Stimulated activated CD8-positive, alpha-beta memory T cell treated with anti-CD3 and anti-CD28 coated beads, Interleukin-15, amount 100 ng/mL, for 48 hours (primary cell): ENCODE results near the gene AGR2.
"Not testable (repeated sequence)": the region's sequence is repeated elsewhere in the genome, so short reads cannot be mapped to it uniquely, and the experiment has no call there.

ENCODE experiments used
- DNase-seq, 2 donors: peaks; one replicate each; pipeline ENCODE4 v3.0.0-alpha.2; 2020; ENCODE audit warnings: low read depth in 2 of 2

Gene AGR2

GRCh38 chr7:16804674-16805439, at the start of gene AGR2:
TSS of gene AGR2 (minus strand) at chr7:16804999. CDS start at chr7:16801796, 3,203 bp downstream.
- no peak for DNase-seq

GRCh38 chr7:16853189-16853588, 48.4 kb upstream of the AGR2 start:
- DNase-seq: not testable (repeated sequence)

- DNase-seq: no peak
These were observed 47.0 kb upstream of the AGR2 start for GRCh38 chr7:16851829-16852228.

- no peak for DNase-seq
These were observed 46.0 kb upstream of the AGR2 start for GRCh38 chr7:16850614-16851466.

- no peak for DNase-seq
These were observed 44.7 kb upstream of the AGR2 start for GRCh38 chr7:16849296-16850148.

GRCh38 chr7:16847381-16847860, 42.6 kb upstream of the AGR2 start:
- DNase-seq: no peak

- DNase-seq: no peak
These were observed 41.9 kb upstream of the AGR2 start for GRCh38 chr7:16846601-16847165.

- no peak for DNase-seq
These were observed 40.9 kb upstream of the AGR2 start for GRCh38 chr7:16845746-16846145.

- no peak for DNase-seq
These were observed 36.9 kb upstream of the AGR2 start for GRCh38 chr7:16841681-16842080.

GRCh38 chr7:16840094-16840493, 35.3 kb upstream of the AGR2 start:
- no peak for DNase-seq

GRCh38 chr7:16839646-16840045, 34.8 kb upstream of the AGR2 start:
- no peak for DNase-seq

- no peak for DNase-seq
These were observed 34.1 kb upstream of the AGR2 start for GRCh38 chr7:16838891-16839290.

- DNase-seq: no peak
These were observed 33.6 kb upstream of the AGR2 start for GRCh38 chr7:16838386-16838785.

- DNase-seq: no peak
These were observed 31.7 kb upstream of the AGR2 start for GRCh38 chr7:16836481-16836880.

GRCh38 chr7:16833373-16833772, 28.6 kb upstream of the AGR2 start:
- DNase-seq: no peak

- no peak for DNase-seq
These were observed 21.3 kb upstream of the AGR2 start for GRCh38 chr7:16826060-16826459.

GRCh38 chr7:16822029-16822428, 17.2 kb upstream of the AGR2 start:
- no peak for DNase-seq

GRCh38 chr7:16818732-16819131, 13.9 kb upstream of the AGR2 start:
- DNase-seq: no peak

- DNase-seq: no peak
These were observed 12.7 kb upstream of the AGR2 start for GRCh38 chr7:16817536-16817935.

GRCh38 chr7:16816824-16817223, 12.0 kb upstream of the AGR2 start:
- DNase-seq: no peak

- DNase-seq: no peak
These were observed 10.2 kb upstream of the AGR2 start for GRCh38 chr7:16815001-16815400.

- no peak for DNase-seq
These were observed 8.4 kb upstream of the AGR2 start for GRCh38 chr7:16813232-16813616.
